ENCODE data around the gene ZHX3.

DNA sequence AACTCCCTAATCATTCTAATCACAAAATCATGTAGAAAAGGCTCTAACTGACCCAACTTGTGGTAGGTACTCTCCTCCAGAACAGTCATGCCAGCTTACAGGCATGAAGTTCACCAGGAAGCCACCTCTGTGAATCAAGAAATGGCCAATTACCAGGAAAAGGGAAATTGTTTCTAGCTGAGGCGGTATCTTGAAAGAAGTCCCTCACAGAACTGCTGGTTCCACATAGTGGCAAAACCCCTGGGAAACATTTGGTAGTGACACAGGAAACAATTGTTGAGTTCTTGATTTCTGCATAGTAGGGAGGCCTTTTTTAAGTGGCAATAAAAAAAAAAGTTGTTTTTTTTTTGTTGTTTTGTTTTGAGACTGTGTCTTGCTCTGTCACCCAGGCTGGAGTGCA is 3.4 kb upstream of the ZHX3 start:
- TF ChIP-seq, protein P1, sequence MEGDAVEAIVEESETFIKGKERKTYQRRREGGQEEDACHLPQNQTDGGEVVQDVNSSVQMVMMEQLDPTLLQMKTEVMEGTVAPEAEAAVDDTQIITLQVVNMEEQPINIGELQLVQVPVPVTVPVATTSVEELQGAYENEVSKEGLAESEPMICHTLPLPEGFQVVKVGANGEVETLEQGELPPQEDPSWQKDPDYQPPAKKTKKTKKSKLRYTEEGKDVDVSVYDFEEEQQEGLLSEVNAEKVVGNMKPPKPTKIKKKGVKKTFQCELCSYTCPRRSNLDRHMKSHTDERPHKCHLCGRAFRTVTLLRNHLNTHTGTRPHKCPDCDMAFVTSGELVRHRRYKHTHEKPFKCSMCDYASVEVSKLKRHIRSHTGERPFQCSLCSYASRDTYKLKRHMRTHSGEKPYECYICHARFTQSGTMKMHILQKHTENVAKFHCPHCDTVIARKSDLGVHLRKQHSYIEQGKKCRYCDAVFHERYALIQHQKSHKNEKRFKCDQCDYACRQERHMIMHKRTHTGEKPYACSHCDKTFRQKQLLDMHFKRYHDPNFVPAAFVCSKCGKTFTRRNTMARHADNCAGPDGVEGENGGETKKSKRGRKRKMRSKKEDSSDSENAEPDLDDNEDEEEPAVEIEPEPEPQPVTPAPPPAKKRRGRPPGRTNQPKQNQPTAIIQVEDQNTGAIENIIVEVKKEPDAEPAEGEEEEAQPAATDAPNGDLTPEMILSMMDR (IDR thresholded peaks at IDR 0.05): no peak
- TF ChIP-seq POLR2A (IDR thresholded peaks at IDR 0.05): no peak

Data from right lobe of liver (tissue), 4 donors.